CD4-positive, alpha-beta T cell (primary cell): ENCODE results near the gene TMEM39B. TPM values are rescaled to one million over a fixed set of nuclear protein-coding genes. Genes with fewer than 3 reads are reported as not detected.

Experiments used
- ATAC-seq: fragments of 200-7000 bp; cut with Tn5 transposase; one replicate; pipeline ENCODE4 v1.10.0; 2022; ENCODE audit warnings: mild to moderate bottlenecking; ENCODE audit not compliant: poor library complexity
- CTCF ChIA-PET: fragments of 350-600 bp; sonication (Branson Sonifier 250); formaldehyde crosslinking; loops from one replicate; lab custom pipeline; 2021; ENCODE audit warnings: antibody characterized with exemption, inconsistent platforms; lab: Charles Lee
- POLR2A ChIA-PET: fragments of 350-600 bp; sonication (Branson Sonifier 250); formaldehyde crosslinking; loops from one replicate; lab custom pipeline; 2021; ENCODE audit warnings: antibody characterized with exemption, inconsistent platforms; lab: Charles Lee
- DNase-seq, 14 experiments: peaks; one replicate each; pipeline ENCODE4 v3.0.0-alpha.2; 2013 to 2020; ENCODE audit warnings: mixed read lengths in 2 of 14
- H3K27ac ChIP-seq, 2 donors: one replicate each; pipeline versions ENCODE4 v1.5.1 to v1.7.0; 2013; ENCODE audit warnings: low read length in 2 of 2, low read depth in 1 of 2, mild to moderate bottlenecking in 1 of 2
- H3K27me3 ChIP-seq, 2 experiments: 1 replicate in 1 of 2; 2 replicates in 1 of 2; pipeline versions ENCODE4 v1.6.1 to v1.7.0; 2013; ENCODE audit warnings: low read length in 2 of 2, control low read depth in 1 of 2, mild to moderate bottlenecking in 1 of 2, moderate library complexity in 1 of 2; ENCODE audit not compliant: insufficient read depth in 2 of 2, control insufficient read depth in 1 of 2
- H3K36me3 ChIP-seq: one replicate; pipeline ENCODE4 v1.6.1; 2013; ENCODE audit warnings: low read length, control low read depth; ENCODE audit not compliant: insufficient read depth
- H3K4me1 ChIP-seq: one replicate; pipeline ENCODE4 v1.6.1; 2013; ENCODE audit warnings: low read length, control low read depth; ENCODE audit not compliant: insufficient read depth
- H3K4me3 ChIP-seq: one replicate; pipeline ENCODE4 v1.5.1; 2013; ENCODE audit warnings: mild to moderate bottlenecking, low read length, moderate library complexity
- H3K9me3 ChIP-seq, 2 experiments: 1 replicate in 1 of 2; 2 replicates in 1 of 2; pipeline versions ENCODE4 v1.6.1 to v1.7.0; 2013; ENCODE audit warnings: low read length in 2 of 2, mild to moderate bottlenecking in 2 of 2, control low read depth in 1 of 2, moderate library complexity in 1 of 2; ENCODE audit not compliant: control insufficient read depth in 1 of 2, insufficient read depth in 1 of 2
- H3K27ac Mint-ChIP-seq: one replicate; pipeline ENCODE4 v1.8.0; 2020; ENCODE audit warnings: mixed read lengths
- H3K27me3 Mint-ChIP-seq: one replicate; pipeline ENCODE4 v1.8.0; 2021; ENCODE audit warnings: mixed read lengths
- H3K36me3 Mint-ChIP-seq: one replicate; pipeline ENCODE4 v1.8.0; 2021; ENCODE audit warnings: low read depth, mixed read lengths
- H3K4me1 Mint-ChIP-seq: one replicate; pipeline ENCODE4 v1.8.0; 2021; ENCODE audit warnings: low read depth, mixed read lengths
- H3K4me3 Mint-ChIP-seq: one replicate; pipeline ENCODE4 v1.8.0; 2020; ENCODE audit warnings: mild to moderate bottlenecking, mixed read lengths
- H3K9me3 Mint-ChIP-seq: one replicate; pipeline ENCODE4 v1.8.0; 2020; ENCODE audit warnings: mixed read lengths
- CTCF ChIP-seq: fragments of 200-600 bp; IDR thresholded peaks from one replicate; pipeline ENCODE4 v1.8.0; 2022; ENCODE audit warnings: antibody characterized with exemption, mild to moderate bottlenecking
- intact Hi-C, 2 experiments: fragments of 100-400 bp; cut with DNase I in 1 of 2; cut with micrococcal nuclease in 1 of 2; formaldehyde crosslinking; loops; one replicate each; pipeline versions ENCODE4 v1.15.1 to v1.9.0; 2023 to 2025; cut with DNase I, micrococcal nuclease
- total RNA-seq, 174 experiments: library from RNA in 2 of 174; stranded (reverse) in 2 of 174; gene quantifications; one replicate each; pipeline ENCODE4 v1.2.3 and lab custom pipeline; 2021 to 2026

TMEM39B gene
- total RNA-seq, 2 experiments from 2014 or later, result 7.2 to 7.9 TPM

GRCh38 chr1:32105338-32105737 lies 32.6 kb downstream of the TMEM39B start:
- intact Hi-C loops, result loop anchor here (5.0 to 10.0 kb wide), 3 partner anchors 88 to 187 kb away; partner anchors contain the start of genes CCDC28B (in 1 of the 2), DCDC2B (in 1 of the 2), HDAC1 (in 1 of the 2) and IQCC (in 1 of the 2)
- Histone ChIP-seq H3K27ac (no peak overlapping the region), H3K4me3 (no peak overlapping the region), H3K27me3 (no peaks in the 10 kb centered on the region), H3K9me3 (no peaks in the 10 kb centered on the region), H3K36me3 (peaks cover 20% of the 10 kb centered on the region), H3K4me1 (peaks cover 25% of the 10 kb centered on the region)
- ATAC-seq, result no peak
- TF ChIP-seq CTCF, result no peak
- H3K27ac Mint-ChIP-seq, result peak overlapping the region; percentile 43
- H3K9me3 Mint-ChIP-seq, result no peaks in the 10 kb centered on the region
- peaks cover 30% of the 10 kb centered on the region for H3K4me1 Mint-ChIP-seq
- peak overlapping the region; percentile 81 for H3K4me3 Mint-ChIP-seq
- ChIA-PET POLR2A (interaction anchor here (1.2 kb wide), 1 partner anchor 185 kb away, joined by 5 read pairs; no protein-coding TSS in a partner anchor), CTCF (interaction anchor here (0.7 kb wide), 1 partner anchor 1282 kb away, joined by 3 read pairs; no protein-coding TSS in a partner anchor)
- H3K36me3 Mint-ChIP-seq, result peaks cover 44% of the 10 kb centered on the region
- no peaks in the 10 kb centered on the region for H3K27me3 Mint-ChIP-seq
- DNase-seq, result no peak

- CTCF ChIA-PET, result no interaction called here
- Mint-ChIP-seq H3K27me3 (no peaks in the 10 kb centered on the region), H3K9me3 (no peaks in the 10 kb centered on the region), H3K27ac (peak overlapping the region; percentile 66), H3K4me3 (peak overlapping the region; percentile 55), H3K4me1 (peaks cover 44% of the 10 kb centered on the region), H3K36me3 (peaks cover 39% of the 10 kb centered on the region)
- Histone ChIP-seq H3K4me1 (peaks cover 37% of the 10 kb centered on the region), H3K36me3 (peaks cover 10% of the 10 kb centered on the region), H3K9me3 (no peaks in the 10 kb centered on the region), H3K4me3 (no peak overlapping the region), H3K27ac (no peak overlapping the region), H3K27me3 (no peaks in the 10 kb centered on the region)
- intact Hi-C loops, result loop anchor here (1.0 to 10.0 kb wide), 4 partner anchors 89 to 186 kb away; partner anchors contain the start of genes CCDC28B (in 1 of the 2), DCDC2B (in 1 of the 2), HDAC1 (in 1 of the 2) and IQCC (in 1 of the 2)
- POLR2A ChIA-PET, result interaction anchor here (0.8 to 4.1 kb wide), 15 partner anchors 12 to 288 kb away, joined by 3 to 71 read pairs (median 7); partner anchors contain the start of genes BSDC1, CCDC28B, HDAC1 and KHDRBS1
- DNase-seq, result no peak
- no peak for TF ChIP-seq CTCF
- ATAC-seq, result no peak
These were observed 34.0 kb downstream of the TMEM39B start for GRCh38 chr1:32106663-32107275.

GRCh38 chr1:32107742-32108661 lies 35.3 kb downstream of the TMEM39B start, which contains the start of gene KPNA6:
KPNA6 (plus strand) TSS chr1:32108056; CDS start chr1:32108131, 75 bp downstream.
- Mint-ChIP-seq H3K27me3 (no peaks in the 10 kb centered on the region), H3K9me3 (no peaks in the 10 kb centered on the region), H3K27ac (peak within 1 kb of the TSS; percentile 98), H3K4me1 (peaks cover 53% of the 10 kb centered on the region), H3K36me3 (peaks cover 27% of the 10 kb centered on the region), H3K4me3 (peak within 1 kb of the TSS; percentile 99)
- intact Hi-C loops, result loop anchor here (1.0 to 10.0 kb wide), 8 partner anchors 35 to 286 kb away; partner anchors contain the start of genes TMEM39B (in 2 of the 2), BSDC1 (in 1 of the 2), CCDC28B (in 1 of the 2) and DCDC2B (in 1 of the 2)
- TF ChIP-seq CTCF, result no peak
- H3K27me3 ChIP-seq, result no peaks in the 10 kb centered on the region
- DNase-seq, result peak; percentile 81 to 96 (median 88)
- ChIA-PET CTCF (interaction anchor here (0.6 to 3.6 kb wide), 13 partner anchors 9 to 429 kb away, joined by 3 to 39 read pairs (median 3); partner anchors contain the start of genes SPOCD1 and TMEM39B), POLR2A (interaction anchor here (0.5 to 4.1 kb wide), 39 partner anchors 9 to 811 kb away, joined by 3 to 71 read pairs (median 5); partner anchors contain the start of genes BSDC1, CCDC28B, HDAC1 and KHDRBS1)
- H3K4me1 ChIP-seq, result peaks cover 45% of the 10 kb centered on the region
- H3K36me3 ChIP-seq, result peaks cover 3% of the 10 kb centered on the region
- H3K9me3 ChIP-seq, result no peaks in the 10 kb centered on the region
- peak within 1 kb of the TSS; percentile 92 to 96 for H3K27ac ChIP-seq
- peak; percentile 88 for ATAC-seq
- H3K4me3 ChIP-seq, result peak within 1 kb of the TSS; percentile 99
